CD14-positive monocyte (primary cell): ENCODE results near the gene STX3. TPM values are rescaled to one million over a fixed set of nuclear protein-coding genes. Genes with fewer than 3 reads are reported as not detected.
A peak's percentile ranks its signal among the peaks of the same experiment; 100 is the strongest.

Experiments
- DNase-seq, 3 donors: peaks; one replicate each; pipeline ENCODE4 v3.0.0-alpha.2; 2011 to 2022
- H2AFZ ChIP-seq: 2 replicates; pipeline ENCODE4 v1.6.0; 2012; ENCODE audit warnings: mild to moderate bottlenecking, low read depth, low read length, inconsistent platforms; ENCODE audit not compliant: insufficient read depth, poor library complexity, severe bottlenecking
- H3K27ac ChIP-seq, 2 donors: 1 replicate in 1 of 2; 2 replicates in 1 of 2; pipeline ENCODE4 v1.5.1; 2012 to 2013; ENCODE audit warnings: low read length in 2 of 2, control low read depth in 1 of 2, inconsistent platforms in 1 of 2, low read depth in 1 of 2, mild to moderate bottlenecking in 1 of 2
- H3K27me3 ChIP-seq, 2 donors: one replicate each; pipeline versions ENCODE4 v1.6.0 to v1.6.1; 2011 to 2013; ENCODE audit warnings: low read length in 2 of 2; ENCODE audit not compliant: control insufficient read depth in 2 of 2, insufficient read depth in 2 of 2
- H3K36me3 ChIP-seq, 2 donors: replicated peaks in 1 of 2; 1 replicate in 1 of 2; 2 replicates in 1 of 2; pipeline versions ENCODE4 v1.5.1 to v1.6.1; 2012 to 2013; ENCODE audit warnings: low read length in 2 of 2, control low read depth in 1 of 2, inconsistent platforms in 1 of 2, mild to moderate bottlenecking in 1 of 2; ENCODE audit not compliant: insufficient read depth in 2 of 2, control insufficient read depth in 1 of 2
- H3K4me1 ChIP-seq, 2 donors: 1 replicate in 1 of 2; 2 replicates in 1 of 2; pipeline versions ENCODE4 v1.5.1 to v1.6.1; 2012 to 2013; ENCODE audit warnings: low read length in 2 of 2, control low read depth in 1 of 2, inconsistent platforms in 1 of 2, mild to moderate bottlenecking in 1 of 2, moderate library complexity in 1 of 2; ENCODE audit not compliant: insufficient read depth in 2 of 2, control insufficient read depth in 1 of 2
- H3K4me2 ChIP-seq: replicated peaks from 2 replicates; pipeline ENCODE3; 2012; ENCODE audit warnings: low read length, moderate library complexity, mild to moderate bottlenecking; ENCODE audit not compliant: poor library complexity, severe bottlenecking; ENCODE audit errors: extremely low read depth
- H3K4me3 ChIP-seq, 3 experiments: fragments of 200-600 bp in 1 of 3; sonication (generic) in 1 of 3; replicated peaks in 1 of 3; 1 replicate in 2 of 3; 2 replicates in 1 of 3; pipeline ENCODE4 v1.5.1; 2011 to 2013; ENCODE audit warnings: low read length in 3 of 3, mild to moderate bottlenecking in 3 of 3, control low read depth in 2 of 3, low read depth in 2 of 3, inconsistent platforms in 1 of 3, moderate library complexity in 1 of 3
- H3K79me2 ChIP-seq: 2 replicates; pipeline ENCODE4 v1.6.0; 2012; ENCODE audit warnings: mild to moderate bottlenecking, control low read depth, inconsistent platforms, low read length, moderate library complexity; ENCODE audit not compliant: insufficient read depth
- H3K9ac ChIP-seq: 2 replicates; pipeline ENCODE4 v1.6.0; 2017; ENCODE audit warnings: low read length, mild to moderate bottlenecking; ENCODE audit not compliant: insufficient read depth, poor library complexity, severe bottlenecking
- H3K9me3 ChIP-seq, 2 donors: replicated peaks in 1 of 2; 1 replicate in 1 of 2; 2 replicates in 1 of 2; pipeline versions ENCODE4 v1.5.1 to v1.6.1; 2012 to 2013; ENCODE audit warnings: low read length in 2 of 2, control low read depth in 1 of 2; ENCODE audit not compliant: control insufficient read depth in 1 of 2, insufficient read depth in 1 of 2
- H4K20me1 ChIP-seq: 2 replicates; pipeline ENCODE4 v1.6.0; 2012; ENCODE audit warnings: mild to moderate bottlenecking, low read length, control low read depth, moderate library complexity; ENCODE audit not compliant: insufficient read depth
- H3K27ac Mint-ChIP-seq, 7 donors: one replicate each; pipeline ENCODE4 v1.8.0; 2020; ENCODE audit warnings: mild to moderate bottlenecking in 7 of 7, mixed read lengths in 7 of 7, moderate library complexity in 6 of 7, inconsistent platforms in 2 of 7
- H3K27me3 Mint-ChIP-seq, 3 donors: one replicate each; pipeline ENCODE4 v1.8.0; 2021 to 2022; ENCODE audit warnings: low read depth in 3 of 3, mild to moderate bottlenecking in 3 of 3, mixed read lengths in 3 of 3, moderate library complexity in 3 of 3, inconsistent platforms in 1 of 3
- H3K36me3 Mint-ChIP-seq, 2 donors: one replicate each; pipeline ENCODE4 v1.8.0; 2020; ENCODE audit warnings: mixed read lengths in 2 of 2, inconsistent platforms in 1 of 2, mild to moderate bottlenecking in 1 of 2
- H3K4me1 Mint-ChIP-seq: one replicate; pipeline ENCODE4 v1.8.0; 2020; ENCODE audit warnings: mild to moderate bottlenecking, mixed read lengths
- H3K4me3 Mint-ChIP-seq, 2 donors: one replicate each; pipeline ENCODE4 v1.8.0; 2020; ENCODE audit warnings: mild to moderate bottlenecking in 2 of 2, mixed read lengths in 2 of 2, moderate library complexity in 1 of 2
- H3K9me3 Mint-ChIP-seq, 7 donors: one replicate each; pipeline ENCODE4 v1.8.0; 2020 to 2022; ENCODE audit warnings: mixed read lengths in 7 of 7, mild to moderate bottlenecking in 6 of 7, moderate library complexity in 6 of 7, inconsistent platforms in 2 of 7
- CTCF ChIP-seq: fragments of 200-600 bp; IDR thresholded peaks from one replicate; pipeline ENCODE4 v1.8.0; 2022; ENCODE audit warnings: antibody characterized with exemption, mild to moderate bottlenecking
- WGBS: methylation state at CpG from one replicate; pipeline ENCODE4 v1.1.5; 2013; ENCODE audit warnings: missing lambda C conversion rate; ENCODE audit not compliant: insufficient coverage; 5-methylcytosine and 5-hydroxymethylcytosine counted together
- intact Hi-C, 2 donors: fragments of 100-400 bp; cut with micrococcal nuclease; formaldehyde crosslinking; loops; one replicate each; pipeline versions ENCODE4 v1.15.0 to v1.15.1; 2023
- polyA plus RNA-seq, 3 donors: library from polyadenylated mRNA; depleted of rRNA in 1 of 3; unstranded in 2 of 3; stranded (reverse) in 1 of 3; fragments of 300-500 nt in 2 of 3; fragments of >200 nt in 1 of 3; fragmentation: Illumina TruSeq in 2 of 3; gene quantifications; 1 replicate in 2 of 3; 2 replicates in 1 of 3; pipeline ENCODE4 v1.2.3, GENCODE V29; 2012 to 2021

Gene STX3
- polyA plus RNA-seq, 3 donors: 22.4 to 50.9 (median 25.4) TPM

- peaks cover 0 to 15% of the 10 kb centered on the region in 2 donors for H3K36me3 ChIP-seq
- peaks cover 41% of the 10 kb centered on the region for H3K79me2 ChIP-seq
- peaks cover 38% of the 10 kb centered on the region for H4K20me1 ChIP-seq
- H3K4me1 ChIP-seq: peaks cover 31 to 38% of the 10 kb centered on the region in 2 donors
- peak overlapping the region; percentile 91 for H3K9ac ChIP-seq
- H3K27ac ChIP-seq: peak overlapping the region; percentile 77 to 87
- WGBS: 0% methylated on average over 19 of the region's 20 CpGs
- Mint-ChIP-seq H3K4me3 (peak overlapping the region; percentile 99), H3K4me1 (peaks cover 41% of the 10 kb centered on the region), H3K27ac (peak overlapping the region; percentile 76 to 92 (median 90)), H3K27me3 (peaks cover 0 to 3% (median 0%) of the 10 kb centered on the region in 3 donors), H3K9me3 (no peaks in the 10 kb centered on the region), H3K36me3 (peaks cover 15 to 31% of the 10 kb centered on the region in 2 donors)
- intact Hi-C loops: loop anchor here (2.0 to 10.0 kb wide), 3 partner anchors 16 to 90 kb away; partner anchors contain the start of gene PATL1 (in 2 of the 2)
- H3K4me2 ChIP-seq: peak overlapping the region; percentile 99
- no peak for TF ChIP-seq CTCF
- DNase-seq: peak in 1 of 3 donors; percentile 50
- no peaks in the 10 kb centered on the region for H3K27me3 ChIP-seq
- H3K4me3 ChIP-seq: peak overlapping the region; percentile 63 to 94 (median 82)
- H2AFZ ChIP-seq: peak overlapping the region; percentile 99
- H3K9me3 ChIP-seq: no peaks in the 10 kb centered on the region
Observed at GRCh38 chr11:59754494-59754858, 700 bp upstream of the STX3 start.

- Mint-ChIP-seq H3K4me3 (peak overlapping the region; percentile 90 to 96), H3K27ac (peak overlapping the region; percentile 86 to 95 (median 92)), H3K36me3 (peaks cover 26 to 36% of the 10 kb centered on the region in 2 donors), H3K9me3 (no peaks in the 10 kb centered on the region), H3K4me1 (peaks cover 43% of the 10 kb centered on the region), H3K27me3 (no peaks in the 10 kb centered on the region)
- peaks cover 31 to 38% of the 10 kb centered on the region in 2 donors for H3K4me1 ChIP-seq
- peaks cover 56% of the 10 kb centered on the region for H3K79me2 ChIP-seq
- H3K4me3 ChIP-seq: peak overlapping the region; percentile 63 to 94 (median 82)
- 0% methylated on average over 15 of the region's 23 CpGs for WGBS
- H4K20me1 ChIP-seq: peaks cover 50% of the 10 kb centered on the region
- H3K9ac ChIP-seq: peak overlapping the region; percentile 91
- H2AFZ ChIP-seq: peak overlapping the region; percentile 99
- no peaks in the 10 kb centered on the region for H3K9me3 ChIP-seq
- TF ChIP-seq CTCF: no peak
- DNase-seq: peak; percentile 74 to 88 (median 76)
- no peaks in the 10 kb centered on the region for H3K27me3 ChIP-seq
- intact Hi-C loops: loop anchor here (2.0 to 10.0 kb wide), 3 partner anchors 15 to 91 kb away; partner anchors contain the start of gene PATL1 (in 2 of the 2)
- peak overlapping the region; percentile 77 to 87 for H3K27ac ChIP-seq
- peaks cover 0 to 28% of the 10 kb centered on the region in 2 donors for H3K36me3 ChIP-seq
- peak overlapping the region; percentile 99 for H3K4me2 ChIP-seq
Observed at GRCh38 chr11:59755701-59756557, 753 bp downstream of the STX3 start.
